ENCODE data around the gene DHDH. TPM values are rescaled to one million over a fixed set of nuclear protein-coding genes. Genes with fewer than 3 reads are reported as not detected.

The DHDH gene
- not detected in 2 replicates for total RNA-seq

GRCh38 chr19:48933382-48933932 is at the start of gene DHDH:
Gene DHDH, plus strand, starts transcription at chr19:48933699. Its CDS starts 23 bp downstream, at chr19:48933722.

GRCh38 chr19:48899781-48900476 is 33.6 kb upstream of the DHDH start, which contains the start of gene NUCB1:
Gene NUCB1, plus strand, starts transcription at chr19:48900312. Its CDS starts 485 bp downstream, at chr19:48900797.

GRCh38 chr19:48954595-48955307 is 21.3 kb downstream of the DHDH start, which contains the start of gene BAX:
Gene BAX, plus strand, starts transcription at chr19:48954875. Its CDS starts 54 bp downstream, at chr19:48954929.

GRCh38 chr19:48965040-48965805 is 31.7 kb downstream of the DHDH start, which contains the start of gene FTL:
Gene FTL, plus strand, starts transcription at chr19:48965309. Its CDS starts 199 bp downstream, at chr19:48965508.

GRCh38 chr19:48993175-48994034 is 59.9 kb downstream of the DHDH start, which contains the start of the genes GYS1 and RUVBL2:
Gene GYS1, minus strand, starts transcription at chr19:48993309. Its CDS starts 197 bp downstream, at chr19:48993112.
Gene RUVBL2, plus strand, starts transcription at chr19:48993887. Its CDS starts 25 bp downstream, at chr19:48993912.

Other genes with a start within 250 kb of the DHDH start
- gene FUT2, start 237.7 kb upstream of the DHDH start, total RNA-seq: not detected in 2 replicates
- 0.32 and 0.72 TPM in 2 replicates for gene MAMSTR, start 214.0 kb upstream of the DHDH start, total RNA-seq
- 2.2 and 3.4 TPM in 2 replicates for gene RASIP1, start 193.1 kb upstream of the DHDH start, total RNA-seq
- gene IZUMO1, start 186.8 kb upstream of the DHDH start, total RNA-seq: not detected in 2 replicates
- 0.32 and 1.1 TPM in 2 replicates for gene FUT1, start 181.1 kb upstream of the DHDH start, total RNA-seq
- gene FGF21, start 178.2 kb upstream of the DHDH start, total RNA-seq: not detected in 2 replicates
- 50.5 and 82.1 TPM in 2 replicates for gene BCAT2, start 122.7 kb upstream of the DHDH start, total RNA-seq
- 0.49 and 1.8 TPM in 2 replicates for gene HSD17B14, start 97.2 kb upstream of the DHDH start, total RNA-seq
- gene PLEKHA4, start 65.1 kb upstream of the DHDH start, total RNA-seq: 9.7 and 28.4 TPM in 2 replicates
- gene PPP1R15A, start 61.3 kb upstream of the DHDH start, total RNA-seq: 51.0 and 87.6 TPM in 2 replicates
- gene TULP2, start 35.0 kb upstream of the DHDH start, total RNA-seq: 2.8 TPM in 1 of 2 replicates, not detected in the other
- 580 and 629 TPM in 2 replicates for gene NUCB1, start 33.4 kb upstream of the DHDH start, total RNA-seq
- gene BAX, start 21.2 kb downstream of the DHDH start, total RNA-seq: 85.0 and 99.0 TPM in 2 replicates
- gene FTL, start 31.6 kb downstream of the DHDH start, total RNA-seq: 7,567 and 8,205 TPM in 2 replicates
- 135 and 151 TPM in 2 replicates for gene GYS1, start 59.6 kb downstream of the DHDH start, total RNA-seq
- gene RUVBL2, start 60.2 kb downstream of the DHDH start, total RNA-seq: 155 and 181 TPM in 2 replicates
- not detected in 2 replicates for gene LHB, start 83.4 kb downstream of the DHDH start, total RNA-seq
- gene CGB3, start 90.6 kb downstream of the DHDH start, total RNA-seq: not detected in 2 replicates
- gene CGB2, start 98.2 kb downstream of the DHDH start, total RNA-seq: not detected in 2 replicates
- gene CGB1, start 103.2 kb downstream of the DHDH start, total RNA-seq: not detected in 2 replicates
- gene CGB5, start 110.1 kb downstream of the DHDH start, total RNA-seq: not detected in 2 replicates
- gene CGB8, start 115.4 kb downstream of the DHDH start, total RNA-seq: not detected in 2 replicates
- 0.97 TPM in 1 of 2 replicates, not detected in the other for gene CGB7, start 124.0 kb downstream of the DHDH start, total RNA-seq
- not detected in 2 replicates for gene NTF4, start 131.1 kb downstream of the DHDH start, total RNA-seq
- not detected in 2 replicates for gene KCNA7, start 139.0 kb downstream of the DHDH start, total RNA-seq
- 174 and 218 TPM in 2 replicates for gene SNRNP70, start 151.8 kb downstream of the DHDH start, total RNA-seq
- gene LIN7B, start 180.7 kb downstream of the DHDH start, total RNA-seq: 12.1 and 13.1 TPM in 2 replicates
- gene C19orf73, start 185.4 kb downstream of the DHDH start, total RNA-seq: 0.97 and 2.2 TPM in 2 replicates
- 2.8 and 7.6 TPM in 2 replicates for gene PPFIA3, start 185.8 kb downstream of the DHDH start, total RNA-seq
- gene HRC, start 221.7 kb downstream of the DHDH start, total RNA-seq: 0.18 and 0.32 TPM in 2 replicates
- gene TRPM4, start 224.1 kb downstream of the DHDH start, total RNA-seq: 21.4 and 24.2 TPM in 2 replicates